RWPE2 (cell line): ENCODE results near the gene SMURF1.

Experiments used
- ATAC-seq: fragments of 200-7000 bp; cut with Tn5 transposase; 3 replicates; pipeline ENCODE4 v1.9.1; 2021; ENCODE audit warnings: low read depth
- DNase-seq: peaks from one replicate; pipeline ENCODE4 v3.0.0-alpha.2; 2020; ENCODE audit warnings: low spot score
- H3K27ac ChIP-seq: fragments of 450-650 bp; 2 replicates; pipeline ENCODE4 v1.5.1; 2017; ENCODE audit warnings: mild to moderate bottlenecking; ENCODE audit not compliant: poor library complexity, severe bottlenecking
- H3K27me3 ChIP-seq: fragments of 250-450 bp; sonication (Bioruptor Pico); 2 replicates; pipeline ENCODE4 v1.5.1; 2021; ENCODE audit warnings: mild to moderate bottlenecking, moderate library complexity; ENCODE audit not compliant: insufficient read depth, poor library complexity, severe bottlenecking
- H3K36me3 ChIP-seq: fragments of 250-450 bp; sonication (Bioruptor Pico); 2 replicates; pipeline ENCODE4 v1.5.1; 2020; ENCODE audit warnings: low read depth, mild to moderate bottlenecking, moderate library complexity
- H3K4me1 ChIP-seq: fragments of 250-450 bp; sonication (Bioruptor Pico); 2 replicates; pipeline ENCODE4 v1.5.1; 2021; ENCODE audit warnings: mild to moderate bottlenecking, moderate library complexity; ENCODE audit not compliant: insufficient read depth, poor library complexity, severe bottlenecking
- H3K4me3 ChIP-seq: fragments of 250-450 bp; sonication (Bioruptor Pico); 2 replicates; pipeline ENCODE4 v1.5.1; 2021; ENCODE audit warnings: mild to moderate bottlenecking, moderate library complexity; ENCODE audit not compliant: severe bottlenecking
- H3K9me3 ChIP-seq: fragments of 250-450 bp; sonication (Bioruptor Pico); 2 replicates; pipeline ENCODE4 v1.5.1; 2021; ENCODE audit warnings: mild to moderate bottlenecking, moderate library complexity; ENCODE audit not compliant: severe bottlenecking
- TF ChIP-seq, protein P1 (sequence below): fragments of 450-650 bp; IDR thresholded peaks from one replicate; pipeline ENCODE4 v1.5.1; 2017; ENCODE audit warnings: mild to moderate bottlenecking, moderate library complexity; ENCODE audit not compliant: poor library complexity, severe bottlenecking

The SMURF1 gene

DNA sequence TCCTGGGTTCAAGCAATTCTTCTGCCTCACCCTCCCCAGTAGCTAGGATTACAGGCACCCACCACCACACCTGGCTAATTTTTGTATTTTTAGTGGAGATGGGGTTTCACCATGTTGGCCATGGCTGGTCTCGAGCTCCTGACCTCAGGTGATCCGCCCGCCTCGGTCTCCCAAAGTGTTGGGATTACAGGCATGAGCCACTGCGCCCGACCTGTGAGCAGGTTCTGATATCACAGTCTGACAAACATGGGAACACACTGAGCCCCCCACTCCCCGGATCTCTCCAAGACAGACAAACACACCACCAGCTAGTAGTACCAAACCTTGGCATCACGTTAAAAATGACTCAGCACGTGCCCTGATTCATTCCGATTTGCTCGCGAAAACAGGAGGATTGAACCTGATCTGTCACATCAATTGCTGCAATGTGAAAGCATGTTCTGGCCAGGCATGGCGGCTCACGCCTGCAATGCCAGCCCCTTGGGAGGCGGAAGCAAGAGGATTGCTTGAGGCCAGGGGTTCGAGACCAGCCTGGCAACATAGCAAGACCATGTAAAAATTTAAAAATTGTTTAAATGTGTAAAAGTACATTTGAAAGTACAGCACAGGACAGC lies 106.5 kb downstream of the SMURF1 start:
- no peak overlapping the region for H3K4me3 ChIP-seq
- H3K36me3 ChIP-seq: peaks cover 93% of the 10 kb centered on the region
- no peak for DNase-seq
- no peak for ATAC-seq
- H3K4me1 ChIP-seq: no peaks in the 10 kb centered on the region
- no peaks in the 10 kb centered on the region for H3K27me3 ChIP-seq
- H3K9me3 ChIP-seq: no peaks in the 10 kb centered on the region
- H3K27ac ChIP-seq: no peak overlapping the region
- TF ChIP-seq, protein P1, sequence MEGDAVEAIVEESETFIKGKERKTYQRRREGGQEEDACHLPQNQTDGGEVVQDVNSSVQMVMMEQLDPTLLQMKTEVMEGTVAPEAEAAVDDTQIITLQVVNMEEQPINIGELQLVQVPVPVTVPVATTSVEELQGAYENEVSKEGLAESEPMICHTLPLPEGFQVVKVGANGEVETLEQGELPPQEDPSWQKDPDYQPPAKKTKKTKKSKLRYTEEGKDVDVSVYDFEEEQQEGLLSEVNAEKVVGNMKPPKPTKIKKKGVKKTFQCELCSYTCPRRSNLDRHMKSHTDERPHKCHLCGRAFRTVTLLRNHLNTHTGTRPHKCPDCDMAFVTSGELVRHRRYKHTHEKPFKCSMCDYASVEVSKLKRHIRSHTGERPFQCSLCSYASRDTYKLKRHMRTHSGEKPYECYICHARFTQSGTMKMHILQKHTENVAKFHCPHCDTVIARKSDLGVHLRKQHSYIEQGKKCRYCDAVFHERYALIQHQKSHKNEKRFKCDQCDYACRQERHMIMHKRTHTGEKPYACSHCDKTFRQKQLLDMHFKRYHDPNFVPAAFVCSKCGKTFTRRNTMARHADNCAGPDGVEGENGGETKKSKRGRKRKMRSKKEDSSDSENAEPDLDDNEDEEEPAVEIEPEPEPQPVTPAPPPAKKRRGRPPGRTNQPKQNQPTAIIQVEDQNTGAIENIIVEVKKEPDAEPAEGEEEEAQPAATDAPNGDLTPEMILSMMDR: no peak

DNA sequence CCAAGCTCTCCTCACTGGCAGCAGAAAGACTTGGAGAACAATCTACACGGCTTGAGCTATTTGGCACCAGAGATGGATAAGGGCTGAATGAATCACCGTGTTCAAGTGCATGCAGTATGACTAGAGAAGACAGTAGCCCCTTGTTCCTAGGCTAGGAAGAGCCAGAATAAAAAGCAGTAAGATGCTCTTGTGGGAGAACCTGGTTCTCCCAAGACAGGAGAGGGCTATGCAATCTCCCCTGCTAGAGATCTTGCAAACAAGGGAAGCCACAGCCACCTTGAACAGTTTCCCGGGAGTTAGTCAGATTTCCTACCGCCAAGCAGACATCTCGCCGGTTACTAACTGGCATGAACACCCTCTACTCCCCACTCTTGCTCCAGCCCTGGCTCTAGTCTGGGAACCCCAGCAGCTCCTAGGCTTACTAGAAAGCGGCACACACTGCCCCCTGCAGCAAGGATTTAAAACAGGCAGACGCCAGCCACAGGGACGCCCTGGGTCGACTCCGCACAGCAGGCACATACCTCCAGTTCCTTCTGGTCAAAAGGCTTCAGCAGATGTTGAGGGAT lies 107.3 kb downstream of the SMURF1 start:
- Histone ChIP-seq H3K36me3 (peaks cover 93% of the 10 kb centered on the region), H3K4me3 (no peak overlapping the region), H3K27ac (no peak overlapping the region), H3K27me3 (no peaks in the 10 kb centered on the region), H3K4me1 (no peaks in the 10 kb centered on the region), H3K9me3 (no peaks in the 10 kb centered on the region)
- ATAC-seq: 0 out of 3 replicates have a peak, but pooled peaks have one; percentile 5
- DNase-seq: no peak
- TF ChIP-seq, protein P1: no peak

DNA sequence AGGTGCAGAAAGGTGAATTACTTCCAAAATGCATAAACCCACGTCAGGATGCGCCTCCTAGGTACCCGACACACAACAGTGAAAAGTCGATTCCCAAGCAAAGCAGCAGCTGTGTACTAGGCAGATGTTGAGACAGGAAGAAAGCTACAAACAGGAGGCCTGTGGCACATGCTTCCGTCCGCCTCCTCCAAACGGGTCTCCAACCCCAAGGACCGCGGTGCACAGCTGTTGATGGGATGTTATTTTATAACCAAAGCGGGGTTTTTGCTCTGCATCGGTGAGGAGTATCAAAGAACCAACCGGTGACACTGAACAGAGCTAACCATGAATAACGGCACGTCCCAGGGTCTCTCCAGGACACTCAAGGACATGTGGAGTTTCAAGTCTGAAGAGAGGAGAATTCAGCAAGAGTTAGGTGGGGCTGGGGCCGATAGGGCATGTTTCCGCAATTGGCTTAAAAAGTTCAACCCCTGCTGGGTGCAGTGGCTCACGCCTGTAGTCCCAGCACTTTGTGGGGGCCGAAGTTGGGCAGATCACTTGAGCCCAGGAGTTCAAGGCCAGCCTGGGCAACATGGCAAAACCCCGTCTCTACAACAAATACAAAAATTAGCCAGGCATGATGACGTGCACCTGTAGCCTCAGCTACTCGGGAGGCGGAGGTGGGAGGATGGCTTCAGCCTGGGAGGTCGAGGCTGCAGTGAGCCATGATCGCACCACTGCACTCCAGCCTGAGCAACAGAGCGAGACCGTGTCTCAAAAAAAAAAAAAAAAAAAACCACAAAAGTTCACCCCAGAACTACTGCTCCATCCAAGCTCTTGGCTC lies 108.0 kb downstream of the SMURF1 start:
- Histone ChIP-seq H3K9me3 (no peaks in the 10 kb centered on the region), H3K4me3 (no peak overlapping the region), H3K36me3 (peaks cover 93% of the 10 kb centered on the region), H3K27ac (no peak overlapping the region), H3K4me1 (no peaks in the 10 kb centered on the region), H3K27me3 (no peaks in the 10 kb centered on the region)
- TF ChIP-seq, protein P1: no peak
- no peak for DNase-seq
- ATAC-seq: no peak

DNA sequence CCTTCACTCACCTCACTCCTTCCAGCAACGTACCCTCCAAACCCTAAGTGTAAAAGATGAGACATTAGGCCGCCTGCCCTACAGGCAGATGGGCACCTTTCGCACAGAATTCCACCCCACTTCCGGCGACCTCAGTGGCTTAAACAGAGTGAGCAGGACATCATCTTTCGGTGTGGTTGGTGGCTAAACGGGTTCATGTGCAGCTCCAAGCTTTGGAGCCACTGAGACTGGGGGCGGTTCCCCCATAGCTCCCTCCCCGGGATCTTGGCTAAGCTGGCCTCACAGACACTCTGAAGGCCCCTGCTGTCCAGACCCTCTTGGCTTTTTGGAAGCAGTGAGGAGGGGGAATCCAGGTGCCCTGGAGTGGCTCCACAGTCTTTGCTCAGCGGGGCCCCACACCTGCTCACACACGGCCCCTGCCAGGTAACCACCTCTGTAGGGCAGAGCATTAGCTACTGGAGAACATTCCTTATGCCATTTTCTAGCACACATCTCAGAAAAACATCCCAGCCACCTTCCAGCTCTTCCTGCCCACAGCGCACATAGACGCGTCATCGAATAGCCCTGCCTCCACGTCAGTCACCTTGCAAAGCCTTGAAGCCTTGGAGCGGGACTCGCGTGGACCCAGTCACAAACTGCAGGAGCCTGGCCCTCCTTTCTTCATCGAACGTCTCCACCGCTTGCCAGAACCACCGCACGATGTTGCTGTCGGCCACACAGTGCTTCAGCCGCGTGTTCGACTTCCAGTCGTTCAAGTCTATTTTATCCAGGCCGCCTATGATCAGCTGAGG lies 108.8 kb downstream of the SMURF1 start:
- Histone ChIP-seq H3K4me1 (no peaks in the 10 kb centered on the region), H3K27me3 (no peaks in the 10 kb centered on the region), H3K9me3 (no peaks in the 10 kb centered on the region), H3K36me3 (peaks cover 90% of the 10 kb centered on the region), H3K4me3 (no peak overlapping the region), H3K27ac (no peak overlapping the region)
- DNase-seq (no peak), ATAC-seq (no peak)
- TF ChIP-seq, protein P1: no peak
